ENCODE results near the gene NIN. TPM values are rescaled to one million over a fixed set of nuclear protein-coding genes. Genes with fewer than 3 reads are reported as not detected.

NIN gene
- total RNA-seq, 1 donor from 2014 or later = 156 TPM

DNA sequence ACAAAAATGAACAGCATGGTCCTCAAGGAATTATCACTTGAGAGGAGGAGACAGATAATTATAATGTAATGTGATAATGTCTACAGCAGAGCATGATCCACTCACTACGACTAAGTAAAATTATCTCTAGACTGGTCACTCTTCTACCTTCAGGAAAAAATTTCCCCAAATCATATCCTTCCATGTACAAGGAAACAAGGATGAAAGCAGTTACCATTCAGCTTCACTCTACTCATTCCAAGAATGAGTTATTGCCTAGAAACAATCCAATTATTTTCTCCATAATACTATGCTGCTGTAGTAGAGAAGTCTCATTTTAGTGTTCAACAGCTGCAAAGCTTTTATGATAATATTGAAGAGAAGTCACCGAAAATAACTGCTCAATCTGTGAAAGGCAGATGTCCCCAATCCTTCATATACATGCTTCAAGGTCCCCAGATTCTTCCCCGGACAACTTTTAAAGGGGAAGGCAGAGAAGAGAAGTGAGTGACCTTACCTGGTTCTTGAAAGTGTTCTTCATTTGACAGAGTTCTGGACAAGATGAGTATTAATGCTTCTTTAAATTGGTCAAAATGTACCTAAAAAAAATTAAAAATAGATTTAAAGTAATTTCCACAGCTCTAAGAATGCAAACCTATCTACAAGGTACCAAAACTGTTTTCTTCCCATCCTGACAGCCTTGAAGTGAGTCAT, 24.6 kb downstream of the NIN start:
- Mint-ChIP-seq H3K9me3 (no peaks in the 10 kb centered on the region), H3K27me3 (no peaks in the 10 kb centered on the region), H3K36me3 (ENCODE audit: low read depth) (peaks cover 63% of the 10 kb centered on the region), H3K4me1 (peaks cover 50% of the 10 kb centered on the region), H3K27ac (no peak overlapping the region), H3K4me3 (no peak overlapping the region)
- intact Hi-C loops (cut with micrococcal nuclease) = no loop called here
- TF ChIP-seq, protein P1, sequence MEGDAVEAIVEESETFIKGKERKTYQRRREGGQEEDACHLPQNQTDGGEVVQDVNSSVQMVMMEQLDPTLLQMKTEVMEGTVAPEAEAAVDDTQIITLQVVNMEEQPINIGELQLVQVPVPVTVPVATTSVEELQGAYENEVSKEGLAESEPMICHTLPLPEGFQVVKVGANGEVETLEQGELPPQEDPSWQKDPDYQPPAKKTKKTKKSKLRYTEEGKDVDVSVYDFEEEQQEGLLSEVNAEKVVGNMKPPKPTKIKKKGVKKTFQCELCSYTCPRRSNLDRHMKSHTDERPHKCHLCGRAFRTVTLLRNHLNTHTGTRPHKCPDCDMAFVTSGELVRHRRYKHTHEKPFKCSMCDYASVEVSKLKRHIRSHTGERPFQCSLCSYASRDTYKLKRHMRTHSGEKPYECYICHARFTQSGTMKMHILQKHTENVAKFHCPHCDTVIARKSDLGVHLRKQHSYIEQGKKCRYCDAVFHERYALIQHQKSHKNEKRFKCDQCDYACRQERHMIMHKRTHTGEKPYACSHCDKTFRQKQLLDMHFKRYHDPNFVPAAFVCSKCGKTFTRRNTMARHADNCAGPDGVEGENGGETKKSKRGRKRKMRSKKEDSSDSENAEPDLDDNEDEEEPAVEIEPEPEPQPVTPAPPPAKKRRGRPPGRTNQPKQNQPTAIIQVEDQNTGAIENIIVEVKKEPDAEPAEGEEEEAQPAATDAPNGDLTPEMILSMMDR (IDR thresholded peaks at IDR 0.05) = no peak
- DNase-seq = no peak
- POLR2A ChIA-PET = interaction anchor here (1.6 to 1.8 kb wide), 2 partner anchors 23 to 54 kb away, joined by 5 to 6 read pairs; no protein-coding TSS in a partner anchor
- CTCF ChIA-PET = interaction anchor here (0.6 to 1.3 kb wide), 3 partner anchors 12 to 54 kb away, joined by 3 to 4 read pairs (median 3); no protein-coding TSS in a partner anchor
- ATAC-seq (ENCODE audit: low read depth) = no peak

DNA sequence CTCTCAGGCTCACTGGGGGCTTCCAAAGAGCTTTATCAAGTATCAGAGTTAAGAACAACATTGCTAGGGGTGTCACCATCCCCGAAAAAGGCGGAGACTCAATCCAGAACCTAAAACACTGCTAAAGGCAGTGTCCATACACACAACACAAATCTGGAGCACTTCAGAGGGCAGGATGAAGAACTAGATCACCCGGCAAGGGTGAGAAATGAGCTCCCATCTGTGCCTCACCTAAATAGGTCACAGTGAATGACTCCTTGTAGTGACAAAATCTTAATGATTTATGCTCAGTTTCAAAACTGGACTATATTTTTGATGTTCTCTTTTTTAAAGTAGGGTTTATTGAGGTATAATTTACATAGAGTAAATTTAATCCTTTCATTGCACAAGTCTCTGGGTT, 25.6 kb downstream of the NIN start:
- ATAC-seq (ENCODE audit: low read depth) (no peak), DNase-seq (no peak)
- no peaks in the 10 kb centered on the region for H3K27me3 Mint-ChIP-seq
- no peak overlapping the region for H3K4me3 Mint-ChIP-seq
- H3K9me3 Mint-ChIP-seq = no peaks in the 10 kb centered on the region
- ChIA-PET POLR2A (no interaction called here), CTCF (interaction anchor here (0.6 kb wide), 1 partner anchor 260 kb away, joined by 3 read pairs; no protein-coding TSS in a partner anchor)
- H3K4me1 Mint-ChIP-seq = peaks cover 50% of the 10 kb centered on the region
- intact Hi-C loops (cut with micrococcal nuclease) = no loop called here
- H3K27ac Mint-ChIP-seq = no peak overlapping the region
- H3K36me3 Mint-ChIP-seq (ENCODE audit: low read depth) = peaks cover 71% of the 10 kb centered on the region
- TF ChIP-seq, protein P1 (IDR thresholded peaks at IDR 0.05) = no peak

DNA sequence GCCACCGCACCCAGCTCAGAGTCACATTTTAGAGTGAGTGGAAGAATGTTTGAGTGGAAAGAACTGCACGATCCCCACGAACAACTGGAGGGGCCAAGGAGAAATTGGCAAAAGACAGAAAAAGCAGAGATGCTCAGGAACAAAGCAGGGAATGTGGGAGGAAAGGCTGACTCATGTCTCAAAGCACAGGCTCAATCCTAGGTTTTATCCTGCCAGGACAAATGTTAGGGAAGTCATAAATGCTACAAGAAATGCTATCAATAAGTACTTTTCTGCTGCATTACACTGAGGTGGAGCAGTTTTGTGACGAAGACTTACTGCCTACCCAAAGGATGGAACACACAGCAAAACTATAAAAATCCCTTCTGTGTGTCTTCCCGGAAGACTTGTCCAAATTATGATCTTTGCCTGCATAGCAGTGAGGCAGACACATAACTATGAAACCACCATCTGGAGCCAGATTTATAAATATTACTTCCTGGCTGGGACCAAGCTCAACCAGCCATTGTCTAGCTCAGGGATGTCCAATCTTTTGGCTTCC, 26.7 kb downstream of the NIN start:
- peaks cover 48% of the 10 kb centered on the region for H3K4me1 Mint-ChIP-seq
- ChIA-PET CTCF (no interaction called here), POLR2A (interaction anchor here (0.7 kb wide), 2 partner anchors 10 to 63 kb away, joined by 3 to 5 read pairs; no protein-coding TSS in a partner anchor)
- H3K27me3 Mint-ChIP-seq = no peaks in the 10 kb centered on the region
- ATAC-seq (ENCODE audit: low read depth) (no peak), DNase-seq (no peak)
- TF ChIP-seq, protein P1 (IDR thresholded peaks at IDR 0.05) = no peak
- peaks cover 75% of the 10 kb centered on the region for H3K36me3 Mint-ChIP-seq (ENCODE audit: low read depth)
- intact Hi-C loops (cut with micrococcal nuclease) = no loop called here
- no peak overlapping the region for H3K4me3 Mint-ChIP-seq
- H3K27ac Mint-ChIP-seq = no peak overlapping the region
- no peaks in the 10 kb centered on the region for H3K9me3 Mint-ChIP-seq

DNA sequence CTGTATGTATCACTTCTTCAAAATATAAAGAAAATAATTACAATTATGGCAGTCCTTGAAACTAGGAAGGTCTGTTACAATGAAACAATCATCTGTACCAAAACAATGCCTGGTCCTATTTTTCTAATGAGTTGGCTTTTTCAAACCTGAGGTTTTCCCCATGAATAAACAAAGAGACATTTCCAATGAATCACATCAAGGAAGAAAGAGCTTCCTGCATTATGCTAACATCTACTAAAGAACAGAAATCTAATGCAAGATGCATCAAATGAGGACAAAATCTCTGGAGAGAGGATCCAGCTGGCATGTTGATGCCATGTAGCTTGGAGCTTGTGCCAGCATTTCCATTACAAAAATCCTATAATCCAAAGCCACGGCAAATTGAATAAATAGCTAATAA, 29.3 kb downstream of the NIN start:
- ChIA-PET POLR2A (no interaction called here), CTCF (interaction anchor here (1.0 kb wide), 1 partner anchor 58 kb away, joined by 5 read pairs; no protein-coding TSS in a partner anchor)
- Mint-ChIP-seq H3K4me1 (peaks cover 58% of the 10 kb centered on the region), H3K27ac (no peak overlapping the region), H3K4me3 (no peak overlapping the region), H3K9me3 (no peaks in the 10 kb centered on the region), H3K27me3 (no peaks in the 10 kb centered on the region), H3K36me3 (ENCODE audit: low read depth) (peaks cover 69% of the 10 kb centered on the region)
- intact Hi-C loops (cut with micrococcal nuclease) = loop anchor here (1.0 kb wide), 1 partner anchor 9 kb away; no protein-coding TSS in a partner anchor
- DNase-seq (no peak), ATAC-seq (ENCODE audit: low read depth) (no peak)
- TF ChIP-seq, protein P1 (IDR thresholded peaks at IDR 0.05) = no peak

DNA sequence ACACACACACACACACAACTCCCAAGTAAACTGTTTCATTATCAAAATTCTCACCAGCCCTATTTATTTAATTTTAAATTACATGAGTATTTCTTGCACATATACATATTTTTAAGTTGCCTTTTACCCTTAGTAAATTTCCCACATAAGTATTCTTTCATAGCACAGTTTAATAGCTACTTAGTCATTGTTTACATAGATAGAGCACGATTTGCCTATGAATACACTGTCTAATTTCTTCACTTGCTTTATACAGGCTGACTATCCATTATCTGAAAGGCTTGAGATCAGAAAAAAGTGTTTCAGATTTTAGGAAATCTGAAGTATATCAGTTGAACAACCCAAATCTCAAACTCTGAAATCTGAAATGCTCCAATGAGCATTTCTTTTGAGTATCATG, 30.9 kb downstream of the NIN start:
- intact Hi-C loops (cut with micrococcal nuclease) = no loop called here
- Mint-ChIP-seq H3K36me3 (ENCODE audit: low read depth) (peaks cover 65% of the 10 kb centered on the region), H3K27ac (no peak overlapping the region), H3K9me3 (no peaks in the 10 kb centered on the region), H3K4me3 (no peak overlapping the region), H3K27me3 (no peaks in the 10 kb centered on the region), H3K4me1 (peaks cover 65% of the 10 kb centered on the region)
- ChIA-PET CTCF (interaction anchor here (1.6 kb wide), 1 partner anchor 24 kb away, joined by 4 read pairs; no protein-coding TSS in a partner anchor), POLR2A (interaction anchor here (0.7 kb wide), 2 partner anchors 12 to 44 kb away, joined by 3 read pairs; no protein-coding TSS in a partner anchor)
- ATAC-seq (ENCODE audit: low read depth) (no peak), DNase-seq (no peak)
- TF ChIP-seq, protein P1 (IDR thresholded peaks at IDR 0.05) = no peak

Measured in activated B cell treated with CpG ODN at 0.5 μM for 24 hours (primary cell).